T-cell (primary cell): ENCODE measurements around the gene TFPI2. TPM values are rescaled to one million over a fixed set of nuclear protein-coding genes. Genes with fewer than 3 reads are reported as not detected.

Source experiments
- total RNA-seq, 35 experiments: library from RNA in 6 of 35; stranded (reverse) in 6 of 35; fragments of 120-200 nt in 1 of 35; gene quantifications; one replicate each; pipeline versions ENCODE4 v1.2.1 to v1.2.4 and lab custom pipeline; 2013 to 2026

TFPI2 gene
- total RNA-seq, 5 donors from 2014 or later (not counting 1 experiment from before 2014, with no cell fraction given), result 0.23 to 0.51 TPM; not detected in 3

Other genes starting within 250 kb of the TFPI2 start
- not detected for gene GNGT1, start 15.8 kb upstream of the TFPI2 start, total RNA-seq
- under 1 TPM in 3 of 5 donors, not detected in 2; 0.09 to 0.35 (median 0.12) TPM for gene GNG11, start 31.0 kb upstream of the TFPI2 start, total RNA-seq
- 10 to 100 TPM; 11.9 to 27.2 (median 25.4) TPM for gene BET1, start 113.6 kb upstream of the TFPI2 start, total RNA-seq